CD8-positive, alpha-beta memory T cell (primary cell): Measurements from ENCODE around the gene CCDC88C. TPM values are rescaled to one million over a fixed set of nuclear protein-coding genes. Genes with fewer than 3 reads are reported as not detected.

Source experiments
- CTCF ChIA-PET: fragments of 350-600 bp; sonication (Branson Sonifier 250); formaldehyde crosslinking; loops from one replicate; lab custom pipeline; 2021; ENCODE audit warnings: antibody characterized with exemption; lab: Charles Lee
- POLR2A ChIA-PET: fragments of 350-600 bp; sonication (Branson Sonifier 250); formaldehyde crosslinking; loops from one replicate; lab custom pipeline; 2021; ENCODE audit warnings: antibody characterized with exemption; lab: Charles Lee
- DNase-seq, 5 donors: peaks; one replicate each; pipeline versions ENCODE4 v3.0.0 to v3.0.0-alpha.2; 2020 to 2022; ENCODE audit warnings: mixed read lengths in 1 of 5
- H3K27ac ChIP-seq: one replicate; pipeline ENCODE4 v1.7.0; 2013; ENCODE audit warnings: low read depth, mild to moderate bottlenecking, low read length, moderate library complexity
- H3K27me3 ChIP-seq: 2 replicates; pipeline ENCODE4 v1.7.0; 2013; ENCODE audit warnings: low read length, mild to moderate bottlenecking; ENCODE audit not compliant: insufficient read depth, poor library complexity, severe bottlenecking
- H3K36me3 ChIP-seq: 2 replicates; pipeline ENCODE4 v1.7.0; 2013; ENCODE audit warnings: mild to moderate bottlenecking, low read length, moderate library complexity; ENCODE audit not compliant: insufficient read depth
- H3K4me1 ChIP-seq: 2 replicates; pipeline ENCODE4 v1.7.0; 2013; ENCODE audit warnings: mild to moderate bottlenecking, low read length, moderate library complexity; ENCODE audit not compliant: insufficient read depth
- H3K4me3 ChIP-seq: 2 replicates; pipeline ENCODE4 v1.7.0; 2013; ENCODE audit warnings: mild to moderate bottlenecking, low read length
- H3K9me3 ChIP-seq: 2 replicates; pipeline ENCODE4 v1.7.0; 2013; ENCODE audit warnings: mild to moderate bottlenecking, low read length
- H3K27ac Mint-ChIP-seq, 8 donors: one replicate each; pipeline ENCODE4 v1.8.0; 2020 to 2021; ENCODE audit warnings: mixed read lengths in 8 of 8, mild to moderate bottlenecking in 6 of 8, inconsistent platforms in 3 of 8, moderate library complexity in 3 of 8
- H3K27me3 Mint-ChIP-seq, 2 donors: one replicate each; pipeline ENCODE4 v1.8.0; 2020 to 2021; ENCODE audit warnings: mixed read lengths in 2 of 2, mild to moderate bottlenecking in 1 of 2, moderate library complexity in 1 of 2
- H3K36me3 Mint-ChIP-seq, 3 donors: one replicate each; pipeline ENCODE4 v1.8.0; 2020 to 2021; ENCODE audit warnings: mixed read lengths in 3 of 3, inconsistent platforms in 1 of 3, mild to moderate bottlenecking in 1 of 3
- H3K4me1 Mint-ChIP-seq, 3 donors: one replicate each; pipeline ENCODE4 v1.8.0; 2020 to 2021; ENCODE audit warnings: mixed read lengths in 3 of 3, inconsistent platforms in 1 of 3, mild to moderate bottlenecking in 1 of 3
- H3K4me3 Mint-ChIP-seq, 7 donors: one replicate each; pipeline ENCODE4 v1.8.0; 2020 to 2021; ENCODE audit warnings: mixed read lengths in 7 of 7, mild to moderate bottlenecking in 6 of 7, moderate library complexity in 4 of 7, inconsistent platforms in 2 of 7
- H3K9me3 Mint-ChIP-seq, 5 donors: one replicate each; pipeline ENCODE4 v1.8.0; 2020 to 2022; ENCODE audit warnings: mixed read lengths in 5 of 5, mild to moderate bottlenecking in 3 of 5, moderate library complexity in 2 of 5, inconsistent platforms in 1 of 5
- polyA plus RNA-seq: library from polyadenylated mRNA; unstranded; fragments of 300-500 nt; fragmentation: Illumina TruSeq; gene quantifications from one replicate; pipeline ENCODE4 v1.2.3, GENCODE V29; 2021
- total RNA-seq, 2 experiments: library from RNA; stranded (reverse); gene quantifications; one replicate each; pipeline ENCODE4 v1.2.3, GENCODE V29; 2021

CCDC88C gene
- total and polyA plus RNA-seq, 3 experiments from 2014 or later: 42.3 to 74.1 (median 71.7) TPM

GRCh38 chr14:91333650-91334039 lies 84.0 kb downstream of the CCDC88C start:
- no peaks in the 10 kb centered on the region for H3K9me3 ChIP-seq
- no peaks in the 10 kb centered on the region for H3K27me3 ChIP-seq
- no peak for DNase-seq
- no peak overlapping the region for H3K4me3 ChIP-seq
- CTCF ChIA-PET: no interaction called here
- Mint-ChIP-seq H3K27me3 (peaks cover 0 to 6% of the 10 kb centered on the region in 2 donors), H3K36me3 (peaks cover 0 to 96% (median 4%) of the 10 kb centered on the region in 3 donors), H3K4me3 (peak overlapping the region in 1 of 7 donors; percentile 16), H3K9me3 (no peaks in the 10 kb centered on the region), H3K27ac (peak overlapping the region in 7 of 8 donors; percentile 63 to 98 (median 68)), H3K4me1 (peaks cover 49 to 65% (median 56%) of the 10 kb centered on the region in 3 donors)
- H3K4me1 ChIP-seq: peaks cover 52% of the 10 kb centered on the region
- peaks cover 55% of the 10 kb centered on the region for H3K36me3 ChIP-seq
- POLR2A ChIA-PET: interaction anchor here (0.5 to 0.7 kb wide), 2 partner anchors 23 to 34 kb away, joined by 3 read pairs; no protein-coding TSS in a partner anchor
- H3K27ac ChIP-seq: no peak overlapping the region

- CTCF ChIA-PET: interaction anchor here (1.1 kb wide), 1 partner anchor 10 kb away, joined by 4 read pairs; no protein-coding TSS in a partner anchor
- Mint-ChIP-seq H3K4me1 (peaks cover 49 to 70% (median 62%) of the 10 kb centered on the region in 3 donors), H3K27ac (peak overlapping the region in 7 of 8 donors; percentile 23 to 98 (median 91)), H3K4me3 (peak overlapping the region in 1 of 7 donors; percentile 3), H3K27me3 (peaks cover 0 to 6% of the 10 kb centered on the region in 2 donors), H3K36me3 (peaks cover 0 to 96% (median 4%) of the 10 kb centered on the region in 3 donors), H3K9me3 (no peaks in the 10 kb centered on the region)
- no peak overlapping the region for H3K27ac ChIP-seq
- peaks cover 58% of the 10 kb centered on the region for H3K4me1 ChIP-seq
- peaks cover 50% of the 10 kb centered on the region for H3K36me3 ChIP-seq
- no peak overlapping the region for H3K4me3 ChIP-seq
- no peak for DNase-seq
- POLR2A ChIA-PET: interaction anchor here (0.5 to 0.7 kb wide), 2 partner anchors 23 to 35 kb away, joined by 3 read pairs; no protein-coding TSS in a partner anchor
- no peaks in the 10 kb centered on the region for H3K9me3 ChIP-seq
- no peaks in the 10 kb centered on the region for H3K27me3 ChIP-seq
These were observed 84.5 kb downstream of the CCDC88C start for GRCh38 chr14:91332986-91333649.

GRCh38 chr14:91332171-91332985 lies 85.2 kb downstream of the CCDC88C start:
- H3K27me3 Mint-ChIP-seq: peaks cover 0 to 6% of the 10 kb centered on the region in 2 donors
- no peak for DNase-seq
- no peaks in the 10 kb centered on the region for H3K9me3 Mint-ChIP-seq
- POLR2A ChIA-PET: interaction anchor here (0.6 to 1.5 kb wide), 4 partner anchors 10 to 176 kb away, joined by 3 to 4 read pairs (median 3); partner anchors contain the start of gene CCDC88C
- H3K27ac Mint-ChIP-seq: peak overlapping the region; percentile 88 to 98 (median 94)
- no peak overlapping the region for H3K27ac ChIP-seq
- H3K27me3 ChIP-seq: no peaks in the 10 kb centered on the region
- H3K36me3 Mint-ChIP-seq: peaks cover 0 to 96% (median 4%) of the 10 kb centered on the region in 3 donors
- peaks cover 65% of the 10 kb centered on the region for H3K4me1 ChIP-seq
- no peak overlapping the region for H3K4me3 ChIP-seq
- no peaks in the 10 kb centered on the region for H3K9me3 ChIP-seq
- peaks cover 48% of the 10 kb centered on the region for H3K36me3 ChIP-seq
- peak overlapping the region in 5 of 7 donors; percentile 17 to 56 (median 44) for H3K4me3 Mint-ChIP-seq
- CTCF ChIA-PET: interaction anchor here (1.1 to 3.0 kb wide), 4 partner anchors 9 to 88 kb away, joined by 4 to 11 read pairs (median 6); no protein-coding TSS in a partner anchor
- peaks cover 57 to 78% (median 69%) of the 10 kb centered on the region in 3 donors for H3K4me1 Mint-ChIP-seq

- Mint-ChIP-seq H3K9me3 (no peaks in the 10 kb centered on the region), H3K36me3 (peaks cover 0 to 96% (median 4%) of the 10 kb centered on the region in 3 donors), H3K27me3 (peaks cover 0 to 8% of the 10 kb centered on the region in 2 donors), H3K4me1 (peaks cover 63 to 84% (median 76%) of the 10 kb centered on the region in 3 donors), H3K27ac (peak overlapping the region in 7 of 8 donors; percentile 88 to 98 (median 93)), H3K4me3 (peak overlapping the region in 4 of 7 donors; percentile 43 to 63 (median 52))
- DNase-seq: no peak
- Histone ChIP-seq H3K36me3 (peaks cover 46% of the 10 kb centered on the region), H3K4me1 (peaks cover 71% of the 10 kb centered on the region), H3K4me3 (no peak overlapping the region), H3K27me3 (no peaks in the 10 kb centered on the region), H3K9me3 (no peaks in the 10 kb centered on the region), H3K27ac (no peak overlapping the region)
- ChIA-PET CTCF (interaction anchor here (1.1 to 3.0 kb wide), 6 partner anchors 8 to 89 kb away, joined by 3 to 11 read pairs (median 4); no protein-coding TSS in a partner anchor), POLR2A (interaction anchor here (0.6 to 1.5 kb wide), 4 partner anchors 10 to 86 kb away, joined by 3 to 4 read pairs (median 3); partner anchors contain the start of gene CCDC88C)
These were observed 85.9 kb downstream of the CCDC88C start for GRCh38 chr14:91331721-91332120.

GRCh38 chr14:91330856-91331255 lies 86.8 kb downstream of the CCDC88C start:
- Histone ChIP-seq H3K27ac (no peak overlapping the region), H3K27me3 (no peaks in the 10 kb centered on the region), H3K9me3 (no peaks in the 10 kb centered on the region), H3K4me1 (peaks cover 80% of the 10 kb centered on the region), H3K36me3 (peaks cover 46% of the 10 kb centered on the region), H3K4me3 (no peak overlapping the region)
- H3K27ac Mint-ChIP-seq: peak overlapping the region; percentile 85 to 98 (median 93)
- H3K4me1 Mint-ChIP-seq: peaks cover 70 to 90% (median 84%) of the 10 kb centered on the region in 3 donors
- no peaks in the 10 kb centered on the region for H3K9me3 Mint-ChIP-seq
- peaks cover 0 to 97% (median 5%) of the 10 kb centered on the region in 3 donors for H3K36me3 Mint-ChIP-seq
- POLR2A ChIA-PET: interaction anchor here (0.6 to 1.4 kb wide), 3 partner anchors 14 to 119 kb away, joined by 3 to 5 read pairs (median 3); no protein-coding TSS in a partner anchor
- CTCF ChIA-PET: interaction anchor here (1.4 to 3.0 kb wide), 5 partner anchors 19 to 90 kb away, joined by 3 to 11 read pairs (median 4); no protein-coding TSS in a partner anchor
- peaks cover 0 to 8% of the 10 kb centered on the region in 2 donors for H3K27me3 Mint-ChIP-seq
- peak overlapping the region in 5 of 7 donors; percentile 37 to 74 (median 58) for H3K4me3 Mint-ChIP-seq
- DNase-seq: peak in 2 of 5 donors; percentile 26 to 59

GRCh38 chr14:91330096-91330696 lies 87.4 kb downstream of the CCDC88C start:
- H3K4me1 Mint-ChIP-seq: peaks cover 73 to 91% (median 90%) of the 10 kb centered on the region in 3 donors
- Histone ChIP-seq H3K9me3 (no peaks in the 10 kb centered on the region), H3K4me3 (no peak overlapping the region), H3K4me1 (peaks cover 86% of the 10 kb centered on the region), H3K36me3 (peaks cover 39% of the 10 kb centered on the region), H3K27me3 (no peaks in the 10 kb centered on the region), H3K27ac (no peak overlapping the region)
- peaks cover 0 to 8% of the 10 kb centered on the region in 2 donors for H3K27me3 Mint-ChIP-seq
- no peaks in the 10 kb centered on the region for H3K9me3 Mint-ChIP-seq
- peak overlapping the region in 7 of 8 donors; percentile 88 to 98 (median 93) for H3K27ac Mint-ChIP-seq
- CTCF ChIA-PET: interaction anchor here (0.9 to 3.0 kb wide), 8 partner anchors 17 to 89 kb away, joined by 3 to 11 read pairs (median 4); no protein-coding TSS in a partner anchor
- peaks cover 0 to 97% (median 5%) of the 10 kb centered on the region in 3 donors for H3K36me3 Mint-ChIP-seq
- DNase-seq: no peak
- H3K4me3 Mint-ChIP-seq: peak overlapping the region in 4 of 7 donors; percentile 37 to 63 (median 58)
- POLR2A ChIA-PET: interaction anchor here (1.2 to 1.4 kb wide), 2 partner anchors 9 to 21 kb away, joined by 3 read pairs; no protein-coding TSS in a partner anchor
